Brain microvascular endothelial cell (primary cell): ENCODE measurements around the gene ZBTB18.

Experiments used
- DNase-seq: peaks from one replicate; pipeline ENCODE4 v3.0.0-alpha.2; 2020
- H3K27ac ChIP-seq: fragments of 250-450 bp; sonication (Bioruptor Pico); 2 replicates; pipeline ENCODE4 v1.5.1; 2020; ENCODE audit warnings: mild to moderate bottlenecking, moderate library complexity
- H3K27me3 ChIP-seq: fragments of 250-450 bp; sonication (Bioruptor Pico); replicated peaks from 2 replicates; pipeline ENCODE4 v1.5.1; 2020; ENCODE audit warnings: mild to moderate bottlenecking
- H3K36me3 ChIP-seq: fragments of 250-450 bp; sonication (Bioruptor Pico); replicated peaks from 2 replicates; pipeline ENCODE4 v1.5.1; 2020; ENCODE audit warnings: mild to moderate bottlenecking
- H3K4me3 ChIP-seq: 2 replicates; pipeline ENCODE4 v1.5.1; 2011; ENCODE audit warnings: low read depth, mild to moderate bottlenecking, control low read depth, low read length, moderate library complexity
- CTCF ChIP-seq: IDR thresholded peaks from 2 replicates; pipeline ENCODE4 v1.5.1; 2011; ENCODE audit warnings: low read depth, mild to moderate bottlenecking, moderate library complexity, low read length, control low read depth, inconsistent platforms; ENCODE audit errors: missing control alignments
- in situ Hi-C: cut with HindIII; loops from 2 replicates; pipeline ENCODE4 v1.10.0; 2017; ENCODE audit warnings: low sequenced_read_pairs, low pct_ligation_motif_present

The ZBTB18 gene

DNA sequence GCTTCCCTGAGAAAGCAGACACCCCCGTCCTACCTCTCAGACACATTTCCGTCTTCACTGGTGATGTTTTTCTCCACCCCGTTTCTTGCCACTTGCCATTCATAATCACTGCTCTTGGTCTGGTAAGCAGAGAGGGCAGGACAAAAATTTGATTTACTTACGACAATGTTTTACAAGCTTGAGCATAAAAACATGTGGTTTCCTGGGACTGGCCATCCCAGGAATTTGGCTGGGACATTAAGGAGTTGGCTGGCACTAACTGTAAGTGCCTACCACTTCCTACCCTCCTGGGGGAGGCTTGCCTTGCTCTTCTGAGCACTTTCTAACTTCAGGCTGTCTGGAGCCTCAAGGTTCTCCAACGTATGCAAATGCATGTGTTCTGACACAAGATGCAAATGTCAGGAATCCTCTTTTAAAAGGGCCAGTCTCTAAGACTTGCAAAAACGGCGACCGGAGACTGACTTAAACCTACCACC lies 24.2 kb downstream of the ZBTB18 start:
- Histone ChIP-seq H3K27ac (no peak overlapping the region), H3K4me3 (no peak overlapping the region), H3K27me3 (no peaks in the 10 kb centered on the region), H3K36me3 (no peaks in the 10 kb centered on the region)
- no peak for DNase-seq
- TF ChIP-seq CTCF, result no peak
- in situ Hi-C loops, result no loop called here

- no peak overlapping the region for H3K4me3 ChIP-seq
- DNase-seq, result no peak
- H3K27ac ChIP-seq, result no peak overlapping the region
- H3K36me3 ChIP-seq, result no peaks in the 10 kb centered on the region
- no peaks in the 10 kb centered on the region for H3K27me3 ChIP-seq
- TF ChIP-seq CTCF, result no peak
- in situ Hi-C loops, result no loop called here
Measured at GRCh38 chr1:244076740-244077139, 25.7 kb downstream of the ZBTB18 start.

DNA sequence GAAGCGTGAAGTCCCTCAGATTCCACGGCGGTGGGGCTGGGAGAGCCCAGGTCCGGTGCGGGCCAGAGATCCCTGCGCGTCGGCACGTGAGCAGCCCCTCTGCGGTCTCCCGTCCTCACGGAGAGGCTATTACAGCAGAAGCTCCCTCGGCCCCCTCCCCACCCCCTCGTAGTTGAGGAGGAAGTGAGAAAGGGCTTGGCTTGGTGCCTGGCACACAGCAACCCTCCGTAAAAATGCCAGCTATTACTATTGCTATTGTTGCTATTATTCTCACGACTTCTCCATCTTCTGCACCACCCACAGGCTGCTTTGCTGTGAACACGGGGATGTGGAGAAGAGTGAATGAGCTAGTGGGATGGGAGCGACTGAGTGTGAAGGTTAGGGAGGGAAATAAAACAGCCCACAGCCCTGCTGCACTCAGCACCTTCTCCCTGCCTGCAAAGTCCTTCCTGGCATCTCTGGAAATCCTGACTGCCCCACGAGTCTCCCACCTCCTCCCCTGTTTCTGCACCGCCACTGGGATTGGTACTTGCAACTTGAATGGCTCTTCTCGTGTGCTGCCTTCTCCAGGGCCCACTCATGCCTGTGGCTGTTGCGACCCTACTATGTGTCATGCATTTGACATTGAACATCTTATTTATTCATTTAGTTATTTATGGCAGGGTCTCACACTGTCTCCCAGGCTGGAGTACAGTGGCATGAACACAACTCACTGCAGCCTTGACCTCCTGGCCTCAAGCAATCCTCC lies 26.6 kb downstream of the ZBTB18 start:
- H3K36me3 ChIP-seq, result no peaks in the 10 kb centered on the region
- no peak overlapping the region for H3K27ac ChIP-seq
- no peak overlapping the region for H3K4me3 ChIP-seq
- TF ChIP-seq CTCF, result no peak
- DNase-seq, result no peak
- peaks cover under 1% of the 10 kb centered on the region for H3K27me3 ChIP-seq
- in situ Hi-C loops, result no loop called here

DNA sequence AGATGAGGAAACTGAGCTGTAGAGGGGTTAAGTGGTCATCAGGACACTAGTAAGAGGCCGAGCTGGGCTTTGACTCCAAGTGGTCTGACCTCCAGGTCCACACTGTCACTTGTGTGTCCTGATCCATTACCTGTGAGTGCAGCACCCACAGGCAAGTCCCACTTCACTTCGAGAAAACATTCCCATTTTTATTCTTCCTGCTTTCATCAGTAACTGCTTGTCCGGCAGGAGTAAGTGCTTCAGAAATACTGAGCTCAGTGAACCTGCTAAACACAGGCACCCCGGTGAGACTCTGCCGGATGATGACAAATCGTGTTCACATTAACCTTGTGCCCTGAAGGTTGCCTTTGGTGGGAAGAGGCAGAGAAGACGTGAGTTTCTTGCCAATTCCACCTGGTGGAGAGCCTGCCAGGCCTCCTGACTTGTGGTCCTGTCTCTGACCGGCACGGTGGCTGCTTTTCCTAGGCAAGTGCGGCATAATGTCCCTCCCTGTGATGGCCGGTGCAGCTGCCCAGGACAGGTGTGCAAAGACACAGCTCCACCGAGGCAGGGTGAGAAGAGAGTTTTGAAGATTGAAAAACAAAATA lies 29.4 kb downstream of the ZBTB18 start:
- DNase-seq, result no peak
- H3K4me3 ChIP-seq, result no peak overlapping the region
- H3K27ac ChIP-seq, result no peak overlapping the region
- no peak for TF ChIP-seq CTCF
- H3K36me3 ChIP-seq, result no peaks in the 10 kb centered on the region
- peaks cover 4% of the 10 kb centered on the region for H3K27me3 ChIP-seq
- in situ Hi-C loops, result no loop called here

DNA sequence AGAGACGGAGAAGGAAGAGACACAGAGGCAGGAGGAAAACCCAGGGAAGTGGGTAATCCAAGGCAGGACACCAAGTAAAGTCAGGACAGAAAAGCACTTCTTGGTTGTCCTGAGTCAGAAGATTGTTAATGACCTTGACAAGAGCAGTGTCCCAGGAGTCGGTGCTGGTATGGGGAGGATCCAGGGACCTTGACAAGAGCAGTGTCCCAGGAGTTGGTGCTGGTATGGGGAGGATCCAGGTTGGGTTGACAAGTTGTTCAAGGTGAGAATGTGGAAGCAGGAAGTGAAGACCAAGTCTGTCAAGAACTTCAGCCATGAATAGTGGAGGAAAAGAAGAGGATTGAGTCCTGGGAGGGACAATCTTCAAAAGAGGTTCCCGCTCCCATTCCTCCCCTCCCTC lies 31.9 kb downstream of the ZBTB18 start:
- no peak for DNase-seq
- TF ChIP-seq CTCF, result no peak
- H3K4me3 ChIP-seq, result no peak overlapping the region
- no peaks in the 10 kb centered on the region for H3K36me3 ChIP-seq
- no peak overlapping the region for H3K27ac ChIP-seq
- in situ Hi-C loops, result no loop called here
- peaks cover 4% of the 10 kb centered on the region for H3K27me3 ChIP-seq
